Caco-2 (cell line): ENCODE measurements around the gene LSM4. TPM values are rescaled to one million over a fixed set of nuclear protein-coding genes. Genes with fewer than 3 reads are reported as not detected.

Source experiments
- BruUV-seq: library from RNA; stranded (reverse); fragments of 400-500 nt; replicated peaks from 2 replicates; lab custom pipeline; 2021; lab: Mats Ljungman, UMichigan
- CTCF ChIA-PET: fragments of 300-600 bp; sonication (Branson Sonifier 250); formaldehyde crosslinking; loops from one replicate; lab custom pipeline; 2022; ENCODE audit warnings: antibody characterized with exemption; lab: Charles Lee
- POLR2A ChIA-PET: fragments of 300-600 bp; sonication (Branson Sonifier 250); formaldehyde crosslinking; loops from one replicate; lab custom pipeline; 2022; ENCODE audit warnings: antibody characterized with exemption; lab: Charles Lee
- DNase-seq, 2 experiments: peaks; one replicate each; pipeline versions ENCODE4 v3.0.0 to v3.0.0-alpha.2; 2020 to 2022
- H3K27me3 ChIP-seq: replicated peaks from 2 replicates; pipeline ENCODE4 v1.6.0; 2011; ENCODE audit warnings: low read length; ENCODE audit not compliant: control insufficient read depth, insufficient read depth
- H3K36me3 ChIP-seq: 2 replicates; pipeline ENCODE4 v1.5.1; 2011; ENCODE audit warnings: low read length; ENCODE audit not compliant: control insufficient read depth, insufficient read depth
- H3K4me1 ChIP-seq: fragments of 250-450 bp; sonication (Bioruptor Pico); 2 replicates; pipeline ENCODE4 v1.5.1; 2020; ENCODE audit warnings: mild to moderate bottlenecking
- H3K4me3 ChIP-seq: 2 replicates; pipeline ENCODE4 v1.5.1; 2011; ENCODE audit warnings: low read depth, mild to moderate bottlenecking, control low read depth, low read length
- H3K9me3 ChIP-seq: fragments of 250-450 bp; sonication (Bioruptor Pico); 2 replicates; pipeline ENCODE4 v1.5.1; 2020; ENCODE audit warnings: mild to moderate bottlenecking, moderate library complexity
- H3K27ac Mint-ChIP-seq: one replicate; pipeline ENCODE4 v1.8.0; 2022; ENCODE audit warnings: mixed read lengths; ENCODE audit not compliant: unreplicated experiment
- H3K27me3 Mint-ChIP-seq: one replicate; pipeline ENCODE4 v1.8.0; 2022; ENCODE audit warnings: mixed read lengths; ENCODE audit not compliant: insufficient read depth, unreplicated experiment
- H3K36me3 Mint-ChIP-seq: one replicate; pipeline ENCODE4 v1.8.0; 2022; ENCODE audit warnings: mild to moderate bottlenecking, mixed read lengths; ENCODE audit not compliant: insufficient read depth, unreplicated experiment
- H3K4me1 Mint-ChIP-seq: one replicate; pipeline ENCODE4 v1.8.0; 2022; ENCODE audit warnings: low read depth, mixed read lengths; ENCODE audit not compliant: unreplicated experiment
- H3K4me3 Mint-ChIP-seq: one replicate; pipeline ENCODE4 v1.8.0; 2022; ENCODE audit warnings: mild to moderate bottlenecking, moderate library complexity, mixed read lengths; ENCODE audit not compliant: unreplicated experiment
- H3K9me3 Mint-ChIP-seq: one replicate; pipeline ENCODE4 v1.8.0; 2022; ENCODE audit warnings: mixed read lengths; ENCODE audit not compliant: unreplicated experiment
- CTCF ChIP-seq, 2 experiments: fragments of 200-600 bp in 1 of 2; IDR thresholded peaks; 1 replicate in 1 of 2; 2 replicates in 1 of 2; pipeline versions ENCODE4 v1.5.1 to v1.8.0; 2011 to 2022; ENCODE audit warnings: antibody characterized with exemption in 1 of 2, control low read depth in 1 of 2, inconsistent platforms in 1 of 2, low read depth in 1 of 2, low read length in 1 of 2, mild to moderate bottlenecking in 1 of 2, moderate library complexity in 1 of 2; ENCODE audit not compliant: insufficient read depth in 1 of 2, severe bottlenecking in 1 of 2, unreplicated experiment in 1 of 2
- intact Hi-C: fragments of 100-400 bp; cut with micrococcal nuclease; formaldehyde crosslinking; loops from one replicate; pipeline ENCODE4 v1.10.0; 2022; ENCODE audit not compliant: unreplicated experiment
- total RNA-seq: library from RNA; stranded (reverse); gene quantifications from 2 replicates; pipeline ENCODE4 v1.2.3, GENCODE V29; 2022

The LSM4 gene
- total RNA-seq, 1 experiment from 2014 or later: 184 TPM

DNA sequence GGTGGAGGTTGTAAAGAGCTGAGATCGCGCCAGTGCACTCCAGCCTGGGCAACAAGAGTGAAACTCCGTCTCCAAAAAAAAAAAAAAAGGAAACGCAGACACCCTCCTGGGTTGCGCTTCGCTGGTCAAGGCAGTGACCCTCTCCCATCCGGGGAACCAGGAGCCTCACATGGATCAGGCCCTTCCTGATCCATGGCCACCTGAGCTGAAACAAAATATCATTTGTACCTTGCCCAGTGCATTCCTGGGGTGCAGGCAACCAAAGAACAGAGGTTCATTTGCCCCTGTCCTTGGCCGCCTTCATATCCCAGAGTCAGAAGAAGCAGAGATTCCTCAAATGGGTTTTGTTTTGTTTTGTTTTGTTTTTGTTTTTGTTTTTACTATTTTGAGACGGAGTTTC lies 8.0 kb upstream of the LSM4 start:
- no peak for DNase-seq
- H3K4me3 Mint-ChIP-seq: no peak overlapping the region
- ChIA-PET POLR2A (no interaction called here), CTCF (no interaction called here)
- peaks cover 12% of the 10 kb centered on the region for H3K4me1 Mint-ChIP-seq
- H3K27ac Mint-ChIP-seq: no peak overlapping the region
- H3K27me3 ChIP-seq: no peaks in the 10 kb centered on the region
- no TSS peak for BruUV-seq
- peaks cover 5% of the 10 kb centered on the region for H3K36me3 Mint-ChIP-seq
- no peaks in the 10 kb centered on the region for H3K36me3 ChIP-seq
- no peaks in the 10 kb centered on the region for H3K9me3 Mint-ChIP-seq
- no peak overlapping the region for H3K4me3 ChIP-seq
- intact Hi-C loops: no loop called here
- no peaks in the 10 kb centered on the region for H3K27me3 Mint-ChIP-seq
- H3K9me3 ChIP-seq: no peaks in the 10 kb centered on the region
- peaks cover 7% of the 10 kb centered on the region; the same call in 1 of the 2 replicates for H3K4me1 ChIP-seq
- no peak for TF ChIP-seq CTCF (IDR thresholded peaks at IDR 0.05; ENCODE audit: insufficient read depth in 1 of 2, low read depth in 1 of 2, low read length in 1 of 2, severe bottlenecking in 1 of 2, unreplicated experiment in 1 of 2)

- peak overlapping the region; percentile 71 for H3K4me3 Mint-ChIP-seq
- intact Hi-C loops: loop anchor here (2.0 kb wide), 1 partner anchor 136 kb away; the partner anchor contains the start of gene MPV17L2
- peaks cover 5% of the 10 kb centered on the region for H3K36me3 Mint-ChIP-seq
- H3K9me3 ChIP-seq: no peaks in the 10 kb centered on the region
- peak overlapping the region; percentile 74 for H3K27ac Mint-ChIP-seq
- H3K4me1 ChIP-seq: peaks cover 7% of the 10 kb centered on the region; the same call in 1 of the 2 replicates
- peaks cover 12% of the 10 kb centered on the region for H3K4me1 Mint-ChIP-seq
- peak overlapping the region; percentile 35 for H3K4me3 ChIP-seq
- no peak for TF ChIP-seq CTCF (IDR thresholded peaks at IDR 0.05; ENCODE audit: insufficient read depth in 1 of 2, low read depth in 1 of 2, low read length in 1 of 2, severe bottlenecking in 1 of 2, unreplicated experiment in 1 of 2)
- H3K27me3 Mint-ChIP-seq: no peaks in the 10 kb centered on the region
- BruUV-seq: TSS peak; percentile 92
- ChIA-PET POLR2A (interaction anchor here (0.5 to 2.0 kb wide), 13 partner anchors 11 to 470 kb away, joined by 3 to 120 read pairs (median 4); partner anchors contain the start of genes GDF15, JUND and PGPEP1), CTCF (interaction anchor here (0.6 to 2.5 kb wide), 28 partner anchors 9 to 396 kb away, joined by 3 to 155 read pairs (median 6); partner anchors contain the start of genes CCDC124, GDF15, JUND and MPV17L2)
- H3K27me3 ChIP-seq: no peaks in the 10 kb centered on the region
- no peaks in the 10 kb centered on the region for H3K9me3 Mint-ChIP-seq
- DNase-seq: no peak
- no peaks in the 10 kb centered on the region for H3K36me3 ChIP-seq
Measured at GRCh38 chr19:18329035-18329376, 6.1 kb upstream of the LSM4 start.

DNA sequence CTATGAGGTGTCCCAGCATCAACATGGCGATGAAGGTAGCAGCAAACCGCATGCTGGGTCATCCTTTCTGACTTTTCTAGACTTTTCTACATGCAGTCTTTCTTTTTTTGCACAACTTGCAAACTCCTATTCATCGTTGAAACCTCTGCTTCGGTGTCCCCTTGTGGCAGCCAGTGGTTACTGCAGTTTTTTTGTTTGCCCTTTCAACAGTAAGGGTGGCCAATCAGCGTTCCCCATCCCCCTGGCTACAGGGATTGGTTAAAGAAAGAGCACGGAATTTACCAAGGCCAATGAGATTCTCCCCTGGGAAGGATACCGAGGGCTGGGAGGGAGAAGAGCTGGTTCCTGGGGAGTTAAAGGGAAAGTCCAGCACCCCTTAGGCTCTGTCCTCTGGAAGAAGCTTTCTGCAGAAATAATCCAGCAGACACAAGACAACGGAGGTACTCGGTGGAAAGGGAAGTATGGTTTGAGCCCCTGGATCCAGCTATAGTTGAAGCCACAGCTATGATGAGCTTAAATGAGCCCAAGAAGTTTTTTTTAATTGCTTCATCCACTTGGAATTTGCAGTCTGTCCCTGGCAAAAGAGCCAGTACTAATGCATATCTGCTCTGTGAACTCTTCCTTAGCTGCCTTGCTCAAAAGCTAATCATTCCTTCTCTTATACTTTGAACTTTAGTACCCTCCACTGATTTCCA lies 5.6 kb upstream of the LSM4 start:
- Mint-ChIP-seq H3K27me3 (no peaks in the 10 kb centered on the region), H3K27ac (peak overlapping the region; percentile 74), H3K4me1 (peaks cover 12% of the 10 kb centered on the region), H3K9me3 (no peaks in the 10 kb centered on the region), H3K4me3 (peak overlapping the region; percentile 71), H3K36me3 (peaks cover 7% of the 10 kb centered on the region)
- ChIA-PET CTCF (interaction anchor here (0.6 to 2.5 kb wide), 27 partner anchors 8 to 396 kb away, joined by 3 to 155 read pairs (median 6); partner anchors contain the start of genes CCDC124, GDF15, JUND and MPV17L2), POLR2A (interaction anchor here (0.5 to 2.0 kb wide), 14 partner anchors 12 to 469 kb away, joined by 3 to 120 read pairs (median 4); partner anchors contain the start of genes GDF15, JUND and PGPEP1)
- Histone ChIP-seq H3K4me3 (peak overlapping the region; percentile 35), H3K36me3 (no peaks in the 10 kb centered on the region), H3K9me3 (no peaks in the 10 kb centered on the region), H3K27me3 (no peaks in the 10 kb centered on the region), H3K4me1 (peaks cover 7% of the 10 kb centered on the region; the same call in 1 of the 2 replicates)
- peak; percentile 92 to 94 for DNase-seq
- BruUV-seq: no TSS peak
- peak; percentile 84 to 85 for TF ChIP-seq CTCF (IDR thresholded peaks at IDR 0.05; ENCODE audit: insufficient read depth in 1 of 2, low read depth in 1 of 2, low read length in 1 of 2, severe bottlenecking in 1 of 2, unreplicated experiment in 1 of 2)
- intact Hi-C loops: loop anchor here (1.0 to 2.0 kb wide), 2 partner anchors 49 to 136 kb away; partner anchors contain the start of gene MPV17L2
